Skeletal muscle tissue (tissue), 4 donors: ENCODE results near the gene PLXNB2. TPM values are rescaled to one million over a fixed set of nuclear protein-coding genes. Genes with fewer than 3 reads are reported as not detected.

Experiments
- H3K27ac ChIP-seq: one replicate; pipeline ENCODE4 v1.7.0; 2013; ENCODE audit warnings: mild to moderate bottlenecking, low read depth, low read length, inconsistent platforms
- H3K27me3 ChIP-seq, 3 donors: one replicate each; pipeline ENCODE4 v1.7.0; 2013; ENCODE audit warnings: low read length in 3 of 3; ENCODE audit not compliant: control insufficient read depth in 3 of 3, insufficient read depth in 3 of 3
- H3K36me3 ChIP-seq, 3 donors: one replicate each; pipeline ENCODE4 v1.7.0; 2013; ENCODE audit warnings: low read length in 3 of 3; ENCODE audit not compliant: control insufficient read depth in 3 of 3, insufficient read depth in 3 of 3
- H3K4me1 ChIP-seq, 3 donors: one replicate each; pipeline ENCODE4 v1.7.0; 2013; ENCODE audit warnings: low read length in 3 of 3, mild to moderate bottlenecking in 3 of 3; ENCODE audit not compliant: control insufficient read depth in 3 of 3, insufficient read depth in 3 of 3
- H3K4me3 ChIP-seq, 3 donors: one replicate each; pipeline ENCODE4 v1.7.0; 2013; ENCODE audit warnings: low read length in 3 of 3
- H3K9ac ChIP-seq, 3 donors: one replicate each; pipeline ENCODE4 v1.7.0; 2013; ENCODE audit warnings: low read length in 3 of 3, mild to moderate bottlenecking in 3 of 3, moderate library complexity in 2 of 3, low read depth in 1 of 3
- H3K9me3 ChIP-seq, 3 donors: one replicate each; pipeline ENCODE4 v1.7.0; 2013; ENCODE audit warnings: low read length in 3 of 3; ENCODE audit not compliant: control insufficient read depth in 3 of 3
- total RNA-seq: library from RNA; depleted of rRNA; stranded (reverse); fragments of >200 nt; gene quantifications from one replicate; pipeline ENCODE4 v1.2.3, GENCODE V29; 2014
- donor health status: Osteomylitis.

The PLXNB2 gene
- total RNA-seq, 1 donor from 2014 or later, result 48.5 TPM

GRCh38 chr22:50311606-50312351, 4.3 kb upstream of the PLXNB2 start:
- H3K27me3 ChIP-seq, result no peaks in the 10 kb centered on the region
- H3K9ac ChIP-seq, result no peak overlapping the region
- no peak overlapping the region for H3K27ac ChIP-seq
- H3K4me3 ChIP-seq, result no peak overlapping the region
- H3K4me1 ChIP-seq, result peaks cover 16 to 22% (median 19%) of the 10 kb centered on the region in 3 donors
- H3K36me3 ChIP-seq, result no peaks in the 10 kb centered on the region
- no peaks in the 10 kb centered on the region for H3K9me3 ChIP-seq

- Histone ChIP-seq H3K4me1 (peaks cover 20 to 25% (median 23%) of the 10 kb centered on the region in 3 donors), H3K27me3 (peaks cover 0 to 2% (median 0%) of the 10 kb centered on the region in 3 donors), H3K36me3 (no peaks in the 10 kb centered on the region), H3K9me3 (no peaks in the 10 kb centered on the region), H3K4me3 (no peak overlapping the region), H3K27ac (no peak overlapping the region), H3K9ac (no peak overlapping the region)
Measured at GRCh38 chr22:50310949-50311444, 3.6 kb upstream of the PLXNB2 start.

GRCh38 chr22:50310031-50310722, 2.7 kb upstream of the PLXNB2 start:
- no peak overlapping the region for H3K27ac ChIP-seq
- H3K36me3 ChIP-seq, result no peaks in the 10 kb centered on the region
- H3K9ac ChIP-seq, result no peak overlapping the region
- peaks cover 0 to 2% (median 0%) of the 10 kb centered on the region in 3 donors for H3K27me3 ChIP-seq
- H3K4me1 ChIP-seq, result peaks cover 26 to 32% (median 32%) of the 10 kb centered on the region in 3 donors
- H3K4me3 ChIP-seq, result no peak overlapping the region
- no peaks in the 10 kb centered on the region for H3K9me3 ChIP-seq

GRCh38 chr22:50309601-50309991, 2.1 kb upstream of the PLXNB2 start:
- peaks cover 0 to 2% (median 0%) of the 10 kb centered on the region in 3 donors for H3K27me3 ChIP-seq
- H3K4me3 ChIP-seq, result no peak overlapping the region
- no peaks in the 10 kb centered on the region for H3K9me3 ChIP-seq
- peaks cover 28 to 37% (median 35%) of the 10 kb centered on the region in 3 donors for H3K4me1 ChIP-seq
- H3K9ac ChIP-seq, result no peak overlapping the region
- H3K36me3 ChIP-seq, result no peaks in the 10 kb centered on the region
- no peak overlapping the region for H3K27ac ChIP-seq

GRCh38 chr22:50308986-50309600, 1.6 kb upstream of the PLXNB2 start:
- Histone ChIP-seq H3K36me3 (no peaks in the 10 kb centered on the region), H3K4me3 (no peak overlapping the region), H3K27me3 (peaks cover 0 to 2% (median 0%) of the 10 kb centered on the region in 3 donors), H3K27ac (peak overlapping the region; percentile 56), H3K9me3 (no peaks in the 10 kb centered on the region), H3K9ac (peak overlapping the region in 1 of 3 donors; percentile 50), H3K4me1 (peaks cover 31 to 40% (median 35%) of the 10 kb centered on the region in 3 donors)

GRCh38 chr22:50308597-50308935, 1.1 kb upstream of the PLXNB2 start:
- Histone ChIP-seq H3K9me3 (no peaks in the 10 kb centered on the region), H3K4me1 (peaks cover 36 to 44% (median 38%) of the 10 kb centered on the region in 3 donors), H3K27ac (peak overlapping the region; percentile 56), H3K9ac (peak overlapping the region in 1 of 3 donors; percentile 50), H3K27me3 (peaks cover 0 to 2% (median 0%) of the 10 kb centered on the region in 3 donors), H3K4me3 (no peak overlapping the region), H3K36me3 (no peaks in the 10 kb centered on the region)

GRCh38 chr22:50307890-50308596, 597 bp upstream of the PLXNB2 start:
- Histone ChIP-seq H3K4me1 (peaks cover 41 to 49% (median 43%) of the 10 kb centered on the region in 3 donors), H3K27ac (peak overlapping the region; percentile 41), H3K36me3 (no peaks in the 10 kb centered on the region), H3K9me3 (no peaks in the 10 kb centered on the region), H3K4me3 (peak overlapping the region in 1 of 3 donors; percentile 13), H3K27me3 (peaks cover 0 to 2% (median 0%) of the 10 kb centered on the region in 3 donors), H3K9ac (peak overlapping the region in 1 of 3 donors; percentile 25)

GRCh38 chr22:50305923-50306566, 1.4 kb downstream of the PLXNB2 start:
- peaks cover 0 to 2% (median 0%) of the 10 kb centered on the region in 3 donors for H3K27me3 ChIP-seq
- no peaks in the 10 kb centered on the region for H3K36me3 ChIP-seq
- peaks cover 50 to 66% (median 63%) of the 10 kb centered on the region in 3 donors for H3K4me1 ChIP-seq
- peak overlapping the region; percentile 65 to 71 (median 70) for H3K9ac ChIP-seq
- peak overlapping the region; percentile 72 for H3K27ac ChIP-seq
- H3K9me3 ChIP-seq, result no peaks in the 10 kb centered on the region
- H3K4me3 ChIP-seq, result peak overlapping the region; percentile 69 to 76 (median 72)

- Histone ChIP-seq H3K27me3 (peaks cover 0 to 2% (median 0%) of the 10 kb centered on the region in 3 donors), H3K27ac (peak overlapping the region; percentile 72), H3K9ac (peak overlapping the region; percentile 65 to 71 (median 70)), H3K36me3 (no peaks in the 10 kb centered on the region), H3K4me1 (peaks cover 52 to 66% (median 66%) of the 10 kb centered on the region in 3 donors), H3K4me3 (peak overlapping the region; percentile 69 to 76 (median 72)), H3K9me3 (no peaks in the 10 kb centered on the region)
Measured at GRCh38 chr22:50305393-50305922, 2.0 kb downstream of the PLXNB2 start.
